Mesothelial cell of epicardium (in vitro differentiated cells): Measurements from ENCODE around the gene SULT2A1. TPM values are rescaled to one million over a fixed set of nuclear protein-coding genes. Genes with fewer than 3 reads are reported as not detected.
A peak's percentile ranks its signal among the peaks of the same experiment; 100 is the strongest.
"Not testable (repeated sequence)": the region's sequence is repeated elsewhere in the genome, so short reads cannot be mapped to it uniquely, and the experiment has no call there.

Source experiments
- DNase-seq, 2 experiments: peaks; one replicate each; pipeline ENCODE4 v3.0.0; 2021; ENCODE audit warnings: low spot score in 2 of 2; ENCODE audit not compliant: unreplicated experiment in 2 of 2
- H3K27ac Mint-ChIP-seq: 2 replicates; pipeline ENCODE4 v1.8.0; 2021; ENCODE audit warnings: mixed read lengths
- H3K27me3 Mint-ChIP-seq: 2 replicates; pipeline ENCODE4 v1.8.0; 2021; ENCODE audit warnings: low read depth, mixed read lengths
- H3K36me3 Mint-ChIP-seq: 2 replicates; pipeline ENCODE4 v1.8.0; 2021; ENCODE audit warnings: mixed read lengths
- H3K4me1 Mint-ChIP-seq: 2 replicates; pipeline ENCODE4 v1.8.0; 2021; ENCODE audit warnings: mixed read lengths
- H3K4me3 Mint-ChIP-seq: 2 replicates; pipeline ENCODE4 v1.8.0; 2021; ENCODE audit warnings: mild to moderate bottlenecking, moderate library complexity, mixed read lengths
- H3K9me3 Mint-ChIP-seq: 2 replicates; pipeline ENCODE4 v1.8.0; 2021; ENCODE audit warnings: mixed read lengths
- CTCF ChIP-seq: fragments of 200-600 bp; sonication (generic); IDR thresholded peaks from one replicate; pipeline ENCODE4 v1.5.0; 2021; ENCODE audit warnings: antibody characterized with exemption; ENCODE audit not compliant: unreplicated experiment
- total RNA-seq: library from RNA; stranded (reverse); gene quantifications from 3 replicates; pipeline ENCODE4 v1.2.1, GENCODE V29; 2021

SULT2A1 gene
- total RNA-seq, result 0.13 TPM in 1 of 3 replicates, not detected in the others

DNA sequence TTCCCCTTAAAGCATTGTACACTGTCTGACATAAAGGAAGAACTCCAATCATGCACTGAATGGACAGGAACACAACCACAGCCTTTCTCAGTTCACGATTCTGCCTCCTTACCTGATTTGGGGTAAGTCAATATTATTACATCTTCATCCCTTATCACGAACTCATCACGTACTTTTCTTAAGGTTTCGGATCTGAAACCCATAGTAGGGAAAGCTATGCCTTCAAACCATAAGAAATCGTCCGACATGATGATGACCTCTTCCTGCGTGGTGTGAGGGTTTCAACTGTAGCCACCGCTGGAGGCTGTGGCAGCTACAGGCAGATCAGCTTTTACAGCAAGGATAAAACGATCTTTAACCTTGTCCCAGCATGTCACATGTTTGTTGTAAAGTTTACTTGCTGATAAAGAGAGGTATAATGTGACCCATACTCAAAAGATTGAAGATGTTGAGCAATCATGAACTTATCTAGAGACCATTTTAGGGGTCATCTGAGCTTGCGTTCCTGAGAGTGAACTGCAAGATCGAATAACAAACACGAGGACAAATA, at the start of gene SULT2A1:
TSS of gene SULT2A1 (minus strand) at position 306 of the 550 bp plus-strand sequence. CDS start at position 248, 58 bp downstream.
- H3K27ac Mint-ChIP-seq, result peak within 1 kb of the TSS; percentile 23
- H3K9me3 Mint-ChIP-seq, result no peaks in the 10 kb centered on the region
- H3K27me3 Mint-ChIP-seq, result peaks cover 7% of the 10 kb centered on the region
- TF ChIP-seq CTCF, result no peak
- no peaks in the 10 kb centered on the region for H3K36me3 Mint-ChIP-seq
- no peak for DNase-seq
- no peak within 1 kb of the TSS for H3K4me3 Mint-ChIP-seq
- H3K4me1 Mint-ChIP-seq, result peaks cover 7% of the 10 kb centered on the region

- not testable (repeated sequence) for H3K27ac Mint-ChIP-seq, H3K36me3 Mint-ChIP-seq, H3K9me3 Mint-ChIP-seq, H3K4me3 Mint-ChIP-seq, H3K27me3 Mint-ChIP-seq, H3K4me1 Mint-ChIP-seq, DNase-seq
These were observed 42.5 kb upstream of the SULT2A1 start for GRCh38 chr19:47928581-47928980.

DNA sequence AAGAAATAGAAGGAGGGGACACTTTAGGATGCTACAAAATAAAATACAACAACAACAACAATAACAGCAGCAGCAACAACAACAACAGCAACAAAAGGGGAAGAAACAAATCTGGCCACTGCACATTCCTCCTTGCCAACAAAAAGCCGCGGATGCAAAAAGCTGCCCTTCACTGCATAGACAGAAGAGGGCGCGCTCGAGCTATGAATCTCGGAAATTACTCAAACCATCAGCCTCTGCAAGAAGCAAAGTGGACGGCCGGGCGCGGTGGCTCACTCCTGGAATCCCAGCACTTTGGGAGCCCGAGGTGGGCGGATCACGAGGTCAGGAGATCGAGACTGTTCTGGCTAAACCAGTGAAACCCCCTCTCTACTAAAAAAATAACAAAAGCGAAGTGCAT, 34.0 kb upstream of the SULT2A1 start:
- H3K27ac Mint-ChIP-seq, H3K9me3 Mint-ChIP-seq, H3K27me3 Mint-ChIP-seq, H3K4me3 Mint-ChIP-seq, H3K4me1 Mint-ChIP-seq, H3K36me3 Mint-ChIP-seq: not testable (repeated sequence)
- TF ChIP-seq CTCF, result peak; percentile 75
- DNase-seq, result peak in 1 of 2 experiments; percentile 100

DNA sequence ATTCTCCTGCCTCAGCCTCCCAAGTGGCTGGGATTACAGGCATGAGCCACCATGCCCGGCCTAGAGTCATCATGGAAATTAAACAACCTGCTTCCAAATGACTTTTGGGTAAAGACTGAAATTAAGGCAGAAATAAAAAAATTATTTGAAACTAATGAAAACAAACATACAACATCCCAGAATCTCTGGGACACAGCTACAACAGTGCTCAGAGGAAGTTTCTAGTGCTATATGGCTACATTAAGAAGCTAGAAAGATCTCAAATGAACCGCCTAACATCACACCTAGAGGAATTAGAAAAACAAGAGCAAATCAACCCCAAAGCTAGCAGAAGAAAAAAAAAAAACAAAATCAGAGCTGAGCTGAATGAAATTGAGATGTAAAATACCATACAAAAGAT, 24.1 kb upstream of the SULT2A1 start:
- H3K4me3 Mint-ChIP-seq, H3K4me1 Mint-ChIP-seq, DNase-seq, H3K9me3 Mint-ChIP-seq, H3K27me3 Mint-ChIP-seq, H3K36me3 Mint-ChIP-seq, H3K27ac Mint-ChIP-seq: not testable (repeated sequence)

- not testable (repeated sequence) for H3K9me3 Mint-ChIP-seq, H3K4me1 Mint-ChIP-seq, H3K36me3 Mint-ChIP-seq, H3K27me3 Mint-ChIP-seq, H3K27ac Mint-ChIP-seq, H3K4me3 Mint-ChIP-seq
- peak; percentile 66 for TF ChIP-seq CTCF
- DNase-seq, result peak; percentile 43 to 94
These were observed 23.2 kb upstream of the SULT2A1 start for GRCh38 chr19:47909350-47909749.

- no peaks in the 10 kb centered on the region for H3K4me1 Mint-ChIP-seq
- H3K9me3 Mint-ChIP-seq, result peaks cover 1% of the 10 kb centered on the region
- TF ChIP-seq CTCF, result no peak
- DNase-seq, result no peak
- H3K36me3 Mint-ChIP-seq, result no peaks in the 10 kb centered on the region
- H3K4me3 Mint-ChIP-seq, result no peak overlapping the region
- H3K27ac Mint-ChIP-seq, result no peak overlapping the region
- no peaks in the 10 kb centered on the region for H3K27me3 Mint-ChIP-seq
These were observed 15.3 kb upstream of the SULT2A1 start for GRCh38 chr19:47901370-47901769.

DNA sequence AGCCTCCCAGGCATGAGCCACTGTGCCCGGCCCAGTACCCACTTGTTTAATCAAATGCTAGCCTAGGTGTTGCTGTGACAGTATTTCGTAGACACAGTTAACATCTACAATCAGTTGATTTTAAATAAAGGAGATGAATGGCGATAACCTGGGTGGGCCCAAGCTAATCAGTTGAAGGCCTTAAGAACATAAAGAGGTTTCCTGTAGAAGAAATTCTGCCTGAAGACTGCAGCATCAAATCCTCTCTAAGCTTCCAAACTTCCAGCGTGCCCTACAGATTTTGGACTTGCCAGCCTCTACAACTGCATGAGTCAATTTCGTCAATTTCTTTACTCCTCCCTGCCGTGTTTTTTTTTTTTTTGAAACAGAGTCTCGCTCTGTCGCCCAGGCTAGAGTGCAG, 13.2 kb upstream of the SULT2A1 start:
- no peaks in the 10 kb centered on the region for H3K36me3 Mint-ChIP-seq
- H3K4me1 Mint-ChIP-seq, result no peaks in the 10 kb centered on the region

More for the DNA sequence above, 13.2 kb upstream of the SULT2A1 start:
- H3K4me3 Mint-ChIP-seq, result no peak overlapping the region
- no peak overlapping the region for H3K27ac Mint-ChIP-seq
- H3K9me3 Mint-ChIP-seq, result peaks cover 8% of the 10 kb centered on the region
- no peak for TF ChIP-seq CTCF
- DNase-seq, result no peak
- H3K27me3 Mint-ChIP-seq, result no peaks in the 10 kb centered on the region
